Measurements from ENCODE around the gene TBC1D22A. TPM values are rescaled to one million over a fixed set of nuclear protein-coding genes. Genes with fewer than 3 reads are reported as not detected.

The TBC1D22A gene
- total and polyA plus RNA-seq, 4 donors, result 4.1 to 12.4 (median 8.4) TPM

DNA sequence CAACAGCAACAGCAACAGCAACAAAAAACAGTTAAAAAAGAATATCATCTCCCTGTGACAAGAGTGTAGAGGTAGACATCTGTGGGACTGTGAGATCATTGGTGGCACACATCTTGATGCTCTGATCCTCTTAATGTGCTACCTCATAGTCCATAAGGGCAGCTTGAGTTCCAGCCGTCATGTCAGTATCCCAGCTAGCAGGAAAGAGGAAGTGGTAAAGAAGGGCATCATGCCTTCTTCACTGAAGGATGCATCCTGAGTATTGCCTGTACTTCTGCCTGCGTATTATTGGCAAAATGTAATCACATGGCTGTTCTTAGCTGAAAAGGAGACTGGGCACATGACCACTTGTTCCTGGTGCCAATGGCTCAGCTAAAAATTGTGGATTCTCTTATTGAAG, 314.3 kb downstream of the TBC1D22A start:
- no peak for DNase-seq (ENCODE audit: low spot score)
- peaks cover 0 to 4% (median under 1%) of the 10 kb centered on the region in 4 donors for H3K9me3 ChIP-seq (ENCODE audit: control insufficient read depth in 4 of 4, low read length in 3 of 4)
- no peaks in the 10 kb centered on the region for H3K27me3 ChIP-seq (ENCODE audit: control insufficient read depth in 4 of 4, insufficient read depth in 4 of 4, low read length in 3 of 4)
- TF ChIP-seq EGR1 (IDR thresholded peaks at IDR 0.05; ENCODE audit: low read depth in 2 of 2), result no peak
- TF ChIP-seq RAD21 (IDR thresholded peaks at IDR 0.05), result no peak
- no peaks in the 10 kb centered on the region for H3K4me1 ChIP-seq (ENCODE audit: control insufficient read depth in 4 of 4, insufficient read depth in 4 of 4, low read length in 3 of 4)
- 95% methylated on average over 2 of the region's 2 CpGs for WGBS
- H3K4me3 ChIP-seq (ENCODE audit: low read depth in 1 of 3, low read length in 3 of 3), result no peak overlapping the region
- H3K27ac ChIP-seq (ENCODE audit: low read depth in 1 of 2, low read length in 2 of 2), result no peak overlapping the region
- peaks cover 0 to 2% (median 2%) of the 10 kb centered on the region in 4 donors for H3K36me3 ChIP-seq (ENCODE audit: control insufficient read depth in 4 of 4, insufficient read depth in 3 of 4, low read depth in 1 of 4, low read length in 3 of 4)
- H3K9ac ChIP-seq (ENCODE audit: low read depth in 1 of 2, low read length in 2 of 2), result no peak overlapping the region

DNA sequence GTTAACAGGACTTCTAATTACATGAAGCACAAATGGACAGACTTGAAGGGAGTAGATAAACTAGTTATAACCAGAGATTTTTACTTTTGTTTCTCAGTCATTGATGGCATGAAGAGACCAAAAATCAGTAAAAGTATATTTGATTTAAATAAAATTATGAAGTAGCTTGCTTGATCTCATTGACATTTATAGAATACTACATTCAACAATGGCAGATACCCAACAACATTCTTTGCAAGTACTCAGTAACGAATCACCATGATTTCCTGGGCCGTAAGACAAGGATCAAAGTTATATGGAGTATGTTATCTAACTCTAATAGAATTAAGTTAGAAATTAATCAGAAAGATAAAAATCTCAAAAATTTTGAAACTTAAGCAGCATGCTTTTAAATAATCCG, 317.6 kb downstream of the TBC1D22A start:
- 87% methylated on average over 3 of the region's 3 CpGs for WGBS
- no peak overlapping the region for H3K9ac ChIP-seq (ENCODE audit: low read depth in 1 of 2, low read length in 2 of 2)

More for the DNA sequence above, 317.6 kb downstream of the TBC1D22A start:
- no peak overlapping the region for H3K4me3 ChIP-seq (ENCODE audit: low read depth in 1 of 3, low read length in 3 of 3)
- TF ChIP-seq, protein P1, sequence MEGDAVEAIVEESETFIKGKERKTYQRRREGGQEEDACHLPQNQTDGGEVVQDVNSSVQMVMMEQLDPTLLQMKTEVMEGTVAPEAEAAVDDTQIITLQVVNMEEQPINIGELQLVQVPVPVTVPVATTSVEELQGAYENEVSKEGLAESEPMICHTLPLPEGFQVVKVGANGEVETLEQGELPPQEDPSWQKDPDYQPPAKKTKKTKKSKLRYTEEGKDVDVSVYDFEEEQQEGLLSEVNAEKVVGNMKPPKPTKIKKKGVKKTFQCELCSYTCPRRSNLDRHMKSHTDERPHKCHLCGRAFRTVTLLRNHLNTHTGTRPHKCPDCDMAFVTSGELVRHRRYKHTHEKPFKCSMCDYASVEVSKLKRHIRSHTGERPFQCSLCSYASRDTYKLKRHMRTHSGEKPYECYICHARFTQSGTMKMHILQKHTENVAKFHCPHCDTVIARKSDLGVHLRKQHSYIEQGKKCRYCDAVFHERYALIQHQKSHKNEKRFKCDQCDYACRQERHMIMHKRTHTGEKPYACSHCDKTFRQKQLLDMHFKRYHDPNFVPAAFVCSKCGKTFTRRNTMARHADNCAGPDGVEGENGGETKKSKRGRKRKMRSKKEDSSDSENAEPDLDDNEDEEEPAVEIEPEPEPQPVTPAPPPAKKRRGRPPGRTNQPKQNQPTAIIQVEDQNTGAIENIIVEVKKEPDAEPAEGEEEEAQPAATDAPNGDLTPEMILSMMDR (IDR thresholded peaks at IDR 0.05; ENCODE audit: low read depth, low read length, missing input control), result no peak
- TF ChIP-seq HNF4G (IDR thresholded peaks at IDR 0.05) (no peak), MAX (IDR thresholded peaks at IDR 0.05) (no peak), TAF1 (conservative IDR thresholded peaks at IDR 0.05) (no peak), FOXA1 (IDR thresholded peaks at IDR 0.05) (no peak), FOXA2 (IDR thresholded peaks at IDR 0.05) (no peak), REST (IDR thresholded peaks at IDR 0.05) (no peak), GABPA (IDR thresholded peaks at IDR 0.05 in 1 of 2, conservative IDR thresholded peaks at IDR 0.05 in 1 of 2) (no peak), JUND (IDR thresholded peaks at IDR 0.05) (no peak), RAD21 (IDR thresholded peaks at IDR 0.05) (no peak), YY1 (IDR thresholded peaks at IDR 0.05) (no peak), RXRA (IDR thresholded peaks at IDR 0.05) (no peak), HNF4A (conservative IDR thresholded peaks at IDR 0.05) (no peak), EGR1 (IDR thresholded peaks at IDR 0.05; ENCODE audit: low read depth in 2 of 2) (no peak), NR2F2 (IDR thresholded peaks at IDR 0.05) (no peak)
- TF ChIP-seq, protein P2, sequence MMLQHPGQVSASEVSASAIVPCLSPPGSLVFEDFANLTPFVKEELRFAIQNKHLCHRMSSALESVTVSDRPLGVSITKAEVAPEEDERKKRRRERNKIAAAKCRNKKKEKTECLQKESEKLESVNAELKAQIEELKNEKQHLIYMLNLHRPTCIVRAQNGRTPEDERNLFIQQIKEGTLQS (IDR thresholded peaks at IDR 0.05), result no peak
- TF ChIP-seq, protein P3, sequence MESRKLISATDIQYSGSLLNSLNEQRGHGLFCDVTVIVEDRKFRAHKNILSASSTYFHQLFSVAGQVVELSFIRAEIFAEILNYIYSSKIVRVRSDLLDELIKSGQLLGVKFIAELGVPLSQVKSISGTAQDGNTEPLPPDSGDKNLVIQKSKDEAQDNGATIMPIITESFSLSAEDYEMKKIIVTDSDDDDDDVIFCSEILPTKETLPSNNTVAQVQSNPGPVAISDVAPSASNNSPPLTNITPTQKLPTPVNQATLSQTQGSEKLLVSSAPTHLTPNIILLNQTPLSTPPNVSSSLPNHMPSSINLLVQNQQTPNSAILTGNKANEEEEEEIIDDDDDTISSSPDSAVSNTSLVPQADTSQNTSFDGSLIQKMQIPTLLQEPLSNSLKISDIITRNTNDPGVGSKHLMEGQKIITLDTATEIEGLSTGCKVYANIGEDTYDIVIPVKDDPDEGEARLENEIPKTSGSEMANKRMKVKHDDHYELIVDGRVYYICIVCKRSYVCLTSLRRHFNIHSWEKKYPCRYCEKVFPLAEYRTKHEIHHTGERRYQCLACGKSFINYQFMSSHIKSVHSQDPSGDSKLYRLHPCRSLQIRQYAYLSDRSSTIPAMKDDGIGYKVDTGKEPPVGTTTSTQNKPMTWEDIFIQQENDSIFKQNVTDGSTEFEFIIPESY (IDR thresholded peaks at IDR 0.05), result no peak
- DNase-seq (ENCODE audit: low spot score), result no peak
- H3K36me3 ChIP-seq (ENCODE audit: control insufficient read depth in 4 of 4, insufficient read depth in 3 of 4, low read depth in 1 of 4, low read length in 3 of 4), result peaks cover 0 to 2% (median 0%) of the 10 kb centered on the region in 4 donors
- no peak overlapping the region for H3K27ac ChIP-seq (ENCODE audit: low read depth in 1 of 2, low read length in 2 of 2)
- no peaks in the 10 kb centered on the region for H3K4me1 ChIP-seq (ENCODE audit: control insufficient read depth in 4 of 4, insufficient read depth in 4 of 4, low read length in 3 of 4)
- peaks cover 0 to 2% (median under 1%) of the 10 kb centered on the region in 4 donors for H3K9me3 ChIP-seq (ENCODE audit: control insufficient read depth in 4 of 4, low read length in 3 of 4)
- H3K27me3 ChIP-seq (ENCODE audit: control insufficient read depth in 4 of 4, insufficient read depth in 4 of 4, low read length in 3 of 4), result no peaks in the 10 kb centered on the region
